Stimulated activated CD8-positive, alpha-beta memory T cell treated with anti-CD3 and anti-CD28 coated beads, Interleukin-12 subunit alpha, Interleukin-12 subunit beta, amount 100 ng/mL, for 24 hours (primary cell): ENCODE data around the gene HIRA.

Source experiments
- DNase-seq: peaks from one replicate; pipeline ENCODE4 v3.0.0-alpha.2; 2020; ENCODE audit errors: extremely low read depth

HIRA gene

GRCh38 chr22:19410941-19411689 lies 20.4 kb downstream of the HIRA start:
- no peak for DNase-seq

DNA sequence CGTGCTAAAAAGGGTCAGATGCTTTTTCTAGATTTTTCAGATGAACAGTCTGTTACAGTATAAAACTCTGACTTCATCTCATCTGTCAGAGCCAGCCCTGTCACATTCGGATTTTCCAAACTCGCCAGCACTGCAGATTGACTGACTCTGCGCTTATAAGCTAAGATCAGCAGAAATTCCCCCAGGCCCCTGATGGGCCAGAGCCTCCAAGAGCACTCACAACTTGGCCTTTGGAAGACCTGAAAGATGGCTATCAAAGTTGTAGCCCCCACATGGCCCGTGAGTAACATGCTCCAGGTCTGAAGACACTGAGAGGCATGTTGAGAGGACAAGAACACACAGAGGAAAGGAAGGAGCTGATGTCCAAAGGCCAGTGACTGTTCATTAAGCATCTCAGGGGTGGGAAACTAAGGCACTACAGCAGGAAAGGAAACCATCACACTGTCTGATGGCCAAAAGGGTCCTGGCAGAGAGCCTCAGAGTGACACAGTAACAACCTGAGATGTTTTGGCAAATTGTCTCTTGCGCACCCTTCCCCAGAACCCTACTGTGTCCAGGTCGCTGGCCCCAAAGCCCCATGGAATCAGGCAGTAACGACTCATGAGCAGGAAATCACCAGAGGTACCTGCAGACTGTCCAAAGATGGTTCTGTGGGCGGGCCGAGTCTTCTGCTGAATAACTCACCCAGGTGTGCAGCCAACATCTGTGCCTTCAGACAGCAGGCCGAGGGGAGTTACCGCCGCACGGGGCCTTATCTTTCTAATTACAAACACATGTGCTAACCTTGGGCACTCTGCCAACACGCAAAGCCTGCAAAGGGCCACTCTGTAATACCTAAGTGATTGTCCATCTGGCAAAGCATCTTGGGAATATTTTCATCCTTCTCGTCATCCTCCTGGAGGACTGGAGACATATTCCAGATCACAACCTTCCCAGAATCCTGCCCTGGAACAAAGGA lies 23.6 kb downstream of the HIRA start:
- no peak for DNase-seq

DNA sequence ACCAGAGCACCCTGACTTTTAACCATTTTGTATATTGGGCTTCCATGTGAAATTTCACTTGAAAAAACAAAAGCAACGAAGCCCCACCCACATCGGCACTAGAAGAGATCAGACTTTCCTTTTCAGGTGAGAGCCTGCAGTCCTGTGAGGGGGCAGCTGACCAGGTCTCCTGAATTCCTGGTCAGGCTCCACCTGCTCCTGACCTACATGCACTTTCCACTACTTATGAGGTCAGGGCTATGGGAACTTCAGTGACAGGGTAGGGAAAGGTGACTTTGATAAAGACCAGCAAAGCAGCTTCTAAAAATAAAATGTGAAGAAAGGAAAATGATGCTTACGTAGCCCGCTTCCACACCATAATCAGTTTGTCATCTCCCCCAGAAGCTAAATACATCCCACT lies 24.7 kb downstream of the HIRA start:
- no peak for DNase-seq

DNA sequence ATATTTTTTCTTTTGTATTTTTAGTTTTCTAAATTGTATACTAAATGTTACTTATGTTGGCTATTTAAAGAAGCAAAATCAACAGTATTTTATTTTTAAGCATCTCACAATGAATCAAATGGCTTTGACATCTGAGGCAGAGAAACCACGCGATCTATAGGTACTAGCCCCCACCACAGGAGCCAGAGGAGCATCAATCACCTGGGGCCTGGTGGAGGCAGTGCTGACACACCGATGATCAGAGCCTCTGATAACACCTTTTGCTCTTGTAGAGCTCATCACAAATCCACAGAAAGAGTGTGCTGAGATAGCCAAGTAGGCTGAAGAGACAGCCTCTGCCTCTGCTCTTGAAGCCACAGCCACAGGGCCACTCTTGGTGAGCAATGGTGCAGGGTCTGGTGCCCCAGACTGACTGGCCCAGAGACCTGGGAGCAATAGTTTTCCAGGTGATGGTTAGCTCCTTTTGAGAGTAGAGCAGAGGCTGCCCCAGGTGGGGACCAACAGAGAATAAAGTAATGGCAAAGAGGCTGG lies 25.2 kb downstream of the HIRA start:
- DNase-seq: no peak

- DNase-seq: no peak
Measured at GRCh38 chr22:19405652-19406051, 25.9 kb downstream of the HIRA start.

- DNase-seq: no peak
Measured at GRCh38 chr22:19405133-19405532, 26.4 kb downstream of the HIRA start.

DNA sequence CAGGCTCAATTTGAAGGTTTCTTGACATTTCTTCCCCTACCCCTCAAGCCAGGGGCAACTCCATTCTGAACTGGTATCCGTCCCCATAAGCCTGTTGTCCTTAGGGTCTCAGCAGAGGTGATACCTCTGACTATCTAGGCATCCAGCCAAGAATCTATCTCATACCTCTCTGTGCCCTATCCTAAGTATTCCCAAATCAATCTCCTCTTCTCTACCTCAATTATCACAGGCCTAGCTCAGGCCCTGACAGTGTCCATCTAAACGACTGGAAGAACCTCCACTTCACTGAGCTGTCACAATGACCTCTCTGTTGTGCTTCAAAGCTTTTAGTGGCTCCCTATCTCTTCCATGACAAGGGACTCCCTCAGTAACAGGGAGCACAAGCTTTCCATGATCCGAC lies 26.9 kb downstream of the HIRA start:
- DNase-seq: no peak

DNA sequence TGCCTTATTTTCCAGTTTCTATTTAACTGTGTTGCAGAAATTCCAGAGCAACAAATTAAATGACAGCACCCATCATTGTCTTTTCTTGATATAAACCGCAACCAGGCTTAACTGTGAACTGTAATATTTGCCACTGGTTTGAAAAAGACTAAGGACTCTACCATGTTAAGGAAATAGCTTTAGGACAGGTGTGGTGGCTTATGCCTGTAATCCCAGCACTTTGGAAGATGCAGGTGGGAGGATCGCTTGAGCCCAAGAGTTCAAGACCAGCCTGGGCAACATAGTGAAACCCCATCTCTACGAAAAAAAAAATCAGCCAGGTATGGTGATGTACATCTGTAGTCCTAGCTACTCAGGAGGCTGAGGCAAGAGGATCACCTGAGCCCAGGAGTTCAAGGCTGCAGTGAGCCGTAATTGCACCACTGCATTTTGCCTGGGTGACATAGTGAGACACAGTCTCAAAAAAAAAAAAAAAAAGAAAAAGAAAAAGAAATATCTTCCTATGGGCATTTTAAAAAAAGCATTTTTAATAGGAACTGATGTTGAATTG lies 28.8 kb downstream of the HIRA start:
- no peak for DNase-seq

DNA sequence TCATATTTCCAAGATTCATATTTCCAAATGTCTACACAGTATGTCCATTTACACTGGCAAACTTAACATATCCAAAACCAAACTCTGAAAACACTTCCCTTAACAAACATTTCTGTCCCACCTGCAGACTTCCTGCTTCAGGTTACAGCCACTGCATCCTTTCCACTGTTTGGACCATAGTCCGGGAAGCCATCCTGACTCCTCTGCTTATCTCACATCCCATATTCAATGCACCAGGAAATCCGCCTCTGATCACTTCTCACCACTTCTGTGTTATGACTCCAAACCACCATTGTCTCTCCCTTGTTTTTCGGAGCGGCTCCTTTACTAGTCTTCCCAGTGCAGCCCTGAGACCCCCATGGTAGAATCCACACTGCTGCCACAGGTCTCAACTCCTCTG lies 30.1 kb downstream of the HIRA start:
- DNase-seq: no peak

- DNase-seq: no peak
Measured at GRCh38 chr22:19400881-19401280, 30.7 kb downstream of the HIRA start.

- DNase-seq: no peak
Measured at GRCh38 chr22:19398652-19399051, 32.9 kb downstream of the HIRA start.

- no peak for DNase-seq
Measured at GRCh38 chr22:19398206-19398605, 33.3 kb downstream of the HIRA start.

GRCh38 chr22:19397734-19398104 lies 33.8 kb downstream of the HIRA start:
- DNase-seq: no peak

GRCh38 chr22:19396934-19397733 lies 34.4 kb downstream of the HIRA start:
- no peak for DNase-seq

GRCh38 chr22:19396561-19396933 lies 35.0 kb downstream of the HIRA start:
- DNase-seq: no peak

GRCh38 chr22:19395276-19395675 lies 36.3 kb downstream of the HIRA start:
- DNase-seq: no peak

GRCh38 chr22:19394274-19395050 lies 37.1 kb downstream of the HIRA start:
- DNase-seq: no peak

DNA sequence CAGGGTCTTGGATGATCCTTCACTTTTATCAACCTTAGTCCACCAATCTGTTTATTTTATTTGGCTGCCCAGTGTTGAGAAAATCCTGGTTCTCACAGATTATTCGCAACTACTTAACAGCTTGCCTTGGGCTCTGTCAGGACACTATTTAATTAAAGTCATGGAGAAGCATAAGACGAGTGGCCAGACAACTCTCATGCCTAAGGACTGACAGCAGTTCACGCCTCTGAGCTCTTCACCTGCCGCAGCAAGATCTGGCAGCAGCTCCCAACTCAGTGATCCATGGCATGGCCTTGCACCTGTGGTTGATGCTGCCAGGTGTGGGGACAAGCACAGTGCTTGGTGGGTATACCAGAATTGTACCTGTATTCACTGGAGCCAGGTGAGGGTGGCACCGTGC lies 37.8 kb downstream of the HIRA start:
- no peak for DNase-seq

DNA sequence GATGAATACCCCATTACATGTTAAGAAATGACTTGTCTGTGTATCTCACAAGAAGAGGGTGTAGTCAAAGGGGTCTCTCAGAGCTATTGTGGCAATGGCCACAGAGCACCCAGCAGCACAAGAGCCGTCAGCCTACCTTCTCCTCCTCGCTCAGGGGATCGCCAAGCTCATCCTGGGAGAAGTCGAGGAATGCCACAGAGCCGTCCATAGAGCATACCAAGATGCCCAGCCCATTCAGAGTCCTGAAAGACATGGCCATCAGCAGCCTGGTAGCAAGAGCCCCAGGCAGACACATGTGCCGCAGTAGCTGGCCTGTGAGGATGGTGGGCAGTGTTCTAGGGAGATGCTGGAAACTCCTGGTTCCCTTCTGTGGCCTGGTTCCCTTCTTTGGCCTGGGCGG lies 44.0 kb downstream of the HIRA start:
- no peak for DNase-seq

DNA sequence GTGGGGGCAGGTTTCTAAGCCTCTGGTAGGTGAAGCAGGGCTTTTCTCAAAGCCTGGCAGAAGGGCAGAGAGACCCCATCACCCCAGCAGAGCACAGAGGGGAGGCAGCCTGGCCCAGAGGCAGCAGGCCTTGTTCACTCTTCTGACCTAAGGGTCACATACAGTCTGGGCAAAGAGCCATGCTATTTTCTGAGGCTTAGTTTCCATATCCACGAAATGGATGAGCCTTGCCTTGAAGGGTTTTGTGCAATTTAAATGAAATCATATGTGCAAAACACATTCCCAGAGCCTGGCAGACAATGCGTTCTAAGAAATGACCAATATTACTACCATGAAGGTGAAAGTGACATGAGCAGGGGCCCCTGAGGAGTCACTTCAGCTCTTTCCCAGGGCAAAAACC lies 44.5 kb downstream of the HIRA start:
- DNase-seq: no peak

GRCh38 chr22:19386248-19386647 lies 45.3 kb downstream of the HIRA start:
- no peak for DNase-seq
